Natural killer cell (primary cell): Measurements from ENCODE around the gene CLSTN2. TPM values are rescaled to one million over a fixed set of nuclear protein-coding genes. Genes with fewer than 3 reads are reported as not detected.

Experiments
- ATAC-seq, 3 donors: fragments of 150-1000 bp in 2 of 3; fragments of 200-7000 bp in 1 of 3; cut with Tn5 transposase; 1 replicate in 1 of 3; 2 replicates in 2 of 3; pipeline ENCODE4 v1.10.0; 2021; ENCODE audit warnings: mild to moderate bottlenecking in 2 of 3, moderate library complexity in 2 of 3
- DNase-seq, 2 donors: peaks; one replicate each; pipeline versions ENCODE4 v3.0.0 to v3.0.0-alpha.2; 2013 to 2021; ENCODE audit warnings: mixed read lengths in 1 of 2
- H3K27ac ChIP-seq: one replicate; pipeline ENCODE4 v1.5.1; 2013; ENCODE audit warnings: mild to moderate bottlenecking, low read length
- H3K27me3 ChIP-seq: one replicate; pipeline ENCODE4 v1.6.1; 2013; ENCODE audit warnings: low read length; ENCODE audit not compliant: control insufficient read depth, insufficient read depth
- H3K36me3 ChIP-seq: one replicate; pipeline ENCODE4 v1.6.1; 2013; ENCODE audit warnings: low read length; ENCODE audit not compliant: control insufficient read depth, insufficient read depth
- H3K4me1 ChIP-seq: one replicate; pipeline ENCODE4 v1.6.1; 2013; ENCODE audit warnings: low read length; ENCODE audit not compliant: control insufficient read depth, insufficient read depth
- H3K4me3 ChIP-seq: one replicate; pipeline ENCODE4 v1.5.1; 2013; ENCODE audit warnings: low read length
- H3K9me3 ChIP-seq: one replicate; pipeline ENCODE4 v1.6.1; 2013; ENCODE audit warnings: low read length; ENCODE audit not compliant: control insufficient read depth, insufficient read depth
- H3K27ac Mint-ChIP-seq, 2 donors: one replicate each; pipeline ENCODE4 v1.8.0; 2022; ENCODE audit warnings: mild to moderate bottlenecking in 2 of 2, mixed read lengths in 2 of 2, moderate library complexity in 1 of 2
- H3K27me3 Mint-ChIP-seq, 2 donors: one replicate each; pipeline ENCODE4 v1.8.0; 2022; ENCODE audit warnings: low read depth in 2 of 2, mixed read lengths in 2 of 2
- H3K36me3 Mint-ChIP-seq: one replicate; pipeline ENCODE4 v1.8.0; 2022; ENCODE audit warnings: mixed read lengths
- H3K4me1 Mint-ChIP-seq, 2 donors: one replicate each; pipeline ENCODE4 v1.8.0; 2022; ENCODE audit warnings: mixed read lengths in 2 of 2
- H3K4me3 Mint-ChIP-seq: one replicate; pipeline ENCODE4 v1.8.0; 2022; ENCODE audit warnings: mild to moderate bottlenecking, moderate library complexity, mixed read lengths
- H3K9me3 Mint-ChIP-seq, 2 donors: one replicate each; pipeline ENCODE4 v1.8.0; 2022; ENCODE audit warnings: mixed read lengths in 2 of 2
- CTCF ChIP-seq: fragments of 200-600 bp; IDR thresholded peaks from one replicate; pipeline ENCODE4 v1.8.0; 2022; ENCODE audit warnings: antibody characterized with exemption
- WGBS: methylation state at CpG from one replicate; pipeline ENCODE4 v1.1.7; 2013; ENCODE audit warnings: missing lambda C conversion rate; ENCODE audit not compliant: insufficient coverage; 5-methylcytosine and 5-hydroxymethylcytosine counted together
- intact Hi-C: fragments of 100-400 bp; cut with micrococcal nuclease; formaldehyde crosslinking; loops from one replicate; pipeline ENCODE4 v1.14.2; 2022
- total RNA-seq, 4 donors: library from RNA; stranded (reverse); fragments of 120-200 nt in 1 of 4; gene quantifications; one replicate each; pipeline versions ENCODE4 v1.2.3 to v1.2.4, GENCODE V29; 2013 to 2022

Gene CLSTN2
- total RNA-seq, 3 donors from 2014 or later (not counting 1 experiment from before 2014, with no cell fraction given), result 0.05 TPM; not detected in 2

GRCh38 chr3:140530603-140531002 is 595.6 kb downstream of the CLSTN2 start:
- ATAC-seq (no peak), DNase-seq (no peak)
- H3K36me3 Mint-ChIP-seq, result no peaks in the 10 kb centered on the region
- H3K4me1 Mint-ChIP-seq, result no peaks in the 10 kb centered on the region
- H3K27me3 ChIP-seq, result no peaks in the 10 kb centered on the region
- peaks cover 3 to 8% of the 10 kb centered on the region in 2 donors for H3K27me3 Mint-ChIP-seq
- no peaks in the 10 kb centered on the region for H3K36me3 ChIP-seq
- no peak overlapping the region for H3K4me3 Mint-ChIP-seq
- H3K27ac Mint-ChIP-seq, result no peak overlapping the region
- no peaks in the 10 kb centered on the region for H3K9me3 ChIP-seq
- intact Hi-C loops, result no loop called here
- H3K27ac ChIP-seq, result no peak overlapping the region
- whole genome bisulfite sequencing, result 92% methylated on average over 3 of the region's 3 CpGs
- TF ChIP-seq CTCF, result no peak
- H3K9me3 Mint-ChIP-seq, result no peaks in the 10 kb centered on the region
- no peaks in the 10 kb centered on the region for H3K4me1 ChIP-seq
- no peak overlapping the region for H3K4me3 ChIP-seq

- TF ChIP-seq CTCF, result no peak
- WGBS, result 70% methylated on average over 2 of the region's 2 CpGs
- Histone ChIP-seq H3K4me1 (no peaks in the 10 kb centered on the region), H3K4me3 (no peak overlapping the region), H3K27ac (no peak overlapping the region), H3K9me3 (no peaks in the 10 kb centered on the region), H3K36me3 (no peaks in the 10 kb centered on the region), H3K27me3 (no peaks in the 10 kb centered on the region)
- Mint-ChIP-seq H3K27ac (no peak overlapping the region), H3K27me3 (peaks cover under 1 to 16% of the 10 kb centered on the region in 2 donors), H3K4me3 (no peak overlapping the region), H3K4me1 (no peaks in the 10 kb centered on the region), H3K9me3 (no peaks in the 10 kb centered on the region), H3K36me3 (no peaks in the 10 kb centered on the region)
- no peak for ATAC-seq
- intact Hi-C loops, result no loop called here
- DNase-seq, result no peak
These were observed 597.9 kb downstream of the CLSTN2 start for GRCh38 chr3:140532793-140533330.

GRCh38 chr3:140536926-140537726 is 602.1 kb downstream of the CLSTN2 start:
- no peak overlapping the region for H3K4me3 ChIP-seq
- H3K4me1 ChIP-seq, result no peaks in the 10 kb centered on the region
- DNase-seq (no peak), ATAC-seq (no peak)
- intact Hi-C loops, result no loop called here
- no peaks in the 10 kb centered on the region for H3K36me3 Mint-ChIP-seq
- H3K4me3 Mint-ChIP-seq, result no peak overlapping the region
- H3K27me3 ChIP-seq, result no peaks in the 10 kb centered on the region
- peaks cover 4 to 15% of the 10 kb centered on the region in 2 donors for H3K27me3 Mint-ChIP-seq
- no peak for TF ChIP-seq CTCF
- H3K4me1 Mint-ChIP-seq, result no peaks in the 10 kb centered on the region
- no peaks in the 10 kb centered on the region for H3K9me3 ChIP-seq
- H3K27ac ChIP-seq, result no peak overlapping the region
- no peaks in the 10 kb centered on the region for H3K36me3 ChIP-seq
- H3K27ac Mint-ChIP-seq, result no peak overlapping the region
- no peaks in the 10 kb centered on the region for H3K9me3 Mint-ChIP-seq
- 79% methylated on average over 4 of the region's 4 CpGs for WGBS
